Lower leg skin (tissue), 3 donors: ENCODE data around the gene CDO1.

Experiments used
- POLR2A ChIP-seq, 2 donors: fragments of 450-650 bp; IDR thresholded peaks; one replicate each; pipeline ENCODE4 v1.6.1; 2016 to 2017; ENCODE audit warnings: antibody characterized with exemption in 2 of 2, mild to moderate bottlenecking in 1 of 2, moderate library complexity in 1 of 2
- TF ChIP-seq, protein P1 (sequence below), 3 donors: fragments of 450-650 bp; IDR thresholded peaks; one replicate each; pipeline ENCODE4 v1.5.1; 2016; ENCODE audit warnings: antibody characterized with exemption in 3 of 3, mild to moderate bottlenecking in 3 of 3, moderate library complexity in 2 of 3

DNA sequence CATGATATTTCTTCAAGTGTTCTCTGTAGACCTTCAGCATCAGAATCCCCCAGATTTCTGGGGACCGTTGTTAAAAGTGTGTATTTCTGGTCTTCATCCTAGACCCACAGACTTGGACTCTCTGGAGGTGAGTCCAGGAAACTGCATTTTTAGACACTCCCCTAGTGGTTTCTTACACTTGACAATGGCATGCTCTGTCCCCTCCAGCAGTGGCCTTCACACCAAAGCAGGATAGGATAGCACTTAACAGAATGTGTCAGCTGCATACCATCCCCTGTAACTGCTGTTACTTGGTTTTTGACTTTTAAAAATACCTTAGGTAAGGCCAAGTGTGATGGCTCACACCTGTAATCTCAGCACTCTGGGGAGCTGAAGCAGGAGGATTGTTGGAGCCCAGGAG is 20.8 kb downstream of the CDO1 start:
- TF ChIP-seq, protein P1, sequence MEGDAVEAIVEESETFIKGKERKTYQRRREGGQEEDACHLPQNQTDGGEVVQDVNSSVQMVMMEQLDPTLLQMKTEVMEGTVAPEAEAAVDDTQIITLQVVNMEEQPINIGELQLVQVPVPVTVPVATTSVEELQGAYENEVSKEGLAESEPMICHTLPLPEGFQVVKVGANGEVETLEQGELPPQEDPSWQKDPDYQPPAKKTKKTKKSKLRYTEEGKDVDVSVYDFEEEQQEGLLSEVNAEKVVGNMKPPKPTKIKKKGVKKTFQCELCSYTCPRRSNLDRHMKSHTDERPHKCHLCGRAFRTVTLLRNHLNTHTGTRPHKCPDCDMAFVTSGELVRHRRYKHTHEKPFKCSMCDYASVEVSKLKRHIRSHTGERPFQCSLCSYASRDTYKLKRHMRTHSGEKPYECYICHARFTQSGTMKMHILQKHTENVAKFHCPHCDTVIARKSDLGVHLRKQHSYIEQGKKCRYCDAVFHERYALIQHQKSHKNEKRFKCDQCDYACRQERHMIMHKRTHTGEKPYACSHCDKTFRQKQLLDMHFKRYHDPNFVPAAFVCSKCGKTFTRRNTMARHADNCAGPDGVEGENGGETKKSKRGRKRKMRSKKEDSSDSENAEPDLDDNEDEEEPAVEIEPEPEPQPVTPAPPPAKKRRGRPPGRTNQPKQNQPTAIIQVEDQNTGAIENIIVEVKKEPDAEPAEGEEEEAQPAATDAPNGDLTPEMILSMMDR (IDR thresholded peaks at IDR 0.05) = no peak
- no peak for TF ChIP-seq POLR2A (IDR thresholded peaks at IDR 0.05)
